LNCaP clone FGC (cell line): ENCODE results near the gene DEDD2.

ENCODE experiments used
- DNase-seq: peaks from one replicate; pipeline ENCODE4 v3.0.0-alpha.2; 2011; ENCODE audit warnings: low read depth
- H3K4me3 ChIP-seq: 2 replicates; pipeline ENCODE4 v1.5.1; 2011; ENCODE audit warnings: mild to moderate bottlenecking, low read depth, low read length, control low read depth
- TF ChIP-seq, protein P1 (sequence below): IDR thresholded peaks from 2 replicates; pipeline ENCODE4 v1.5.1; 2012; ENCODE audit warnings: mild to moderate bottlenecking; ENCODE audit not compliant: control insufficient read depth, insufficient read depth; ENCODE audit errors: extremely low read depth

The DEDD2 gene

DNA sequence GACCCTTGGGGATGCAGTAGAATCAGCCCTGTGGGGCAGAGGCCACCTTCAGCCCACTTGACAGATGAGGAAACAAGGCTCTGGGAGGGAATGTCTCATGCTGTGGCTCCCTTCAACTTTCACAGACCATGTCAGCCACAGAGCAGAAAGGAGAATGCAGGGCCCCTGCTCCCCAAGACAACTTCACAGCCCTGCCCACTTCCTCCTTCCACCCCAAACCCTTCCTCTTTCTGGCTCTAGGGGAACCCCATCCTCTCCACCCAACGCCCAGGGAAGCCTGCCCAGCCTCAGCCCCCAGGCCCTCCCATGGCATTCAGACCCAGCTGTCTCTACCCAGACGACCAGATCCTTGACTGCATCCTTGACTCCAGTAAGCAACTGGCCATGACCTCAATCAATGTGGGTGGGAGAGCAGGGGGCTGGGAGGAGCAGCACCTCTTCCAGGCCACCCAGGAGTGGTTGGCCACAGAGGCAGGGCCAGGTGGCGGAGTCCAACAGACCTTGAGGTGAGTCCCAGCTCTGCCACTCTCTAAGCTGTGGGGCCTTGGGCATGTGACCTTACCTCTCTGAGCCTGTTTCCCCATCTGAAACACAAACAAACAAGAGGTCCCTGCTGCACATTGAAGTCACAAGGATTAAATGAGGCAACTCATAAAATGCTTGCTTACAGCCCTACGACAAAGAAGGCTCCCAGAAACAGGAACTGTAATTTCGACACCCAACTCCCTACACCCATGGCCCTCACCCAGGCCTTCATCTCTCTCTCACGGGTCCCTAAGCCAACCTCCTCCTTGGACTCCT lies 15.8 kb downstream of the DEDD2 start:
- DNase-seq, result no peak
- TF ChIP-seq, protein P1, sequence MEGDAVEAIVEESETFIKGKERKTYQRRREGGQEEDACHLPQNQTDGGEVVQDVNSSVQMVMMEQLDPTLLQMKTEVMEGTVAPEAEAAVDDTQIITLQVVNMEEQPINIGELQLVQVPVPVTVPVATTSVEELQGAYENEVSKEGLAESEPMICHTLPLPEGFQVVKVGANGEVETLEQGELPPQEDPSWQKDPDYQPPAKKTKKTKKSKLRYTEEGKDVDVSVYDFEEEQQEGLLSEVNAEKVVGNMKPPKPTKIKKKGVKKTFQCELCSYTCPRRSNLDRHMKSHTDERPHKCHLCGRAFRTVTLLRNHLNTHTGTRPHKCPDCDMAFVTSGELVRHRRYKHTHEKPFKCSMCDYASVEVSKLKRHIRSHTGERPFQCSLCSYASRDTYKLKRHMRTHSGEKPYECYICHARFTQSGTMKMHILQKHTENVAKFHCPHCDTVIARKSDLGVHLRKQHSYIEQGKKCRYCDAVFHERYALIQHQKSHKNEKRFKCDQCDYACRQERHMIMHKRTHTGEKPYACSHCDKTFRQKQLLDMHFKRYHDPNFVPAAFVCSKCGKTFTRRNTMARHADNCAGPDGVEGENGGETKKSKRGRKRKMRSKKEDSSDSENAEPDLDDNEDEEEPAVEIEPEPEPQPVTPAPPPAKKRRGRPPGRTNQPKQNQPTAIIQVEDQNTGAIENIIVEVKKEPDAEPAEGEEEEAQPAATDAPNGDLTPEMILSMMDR, result no peak
- H3K4me3 ChIP-seq, result no peak overlapping the region

DNA sequence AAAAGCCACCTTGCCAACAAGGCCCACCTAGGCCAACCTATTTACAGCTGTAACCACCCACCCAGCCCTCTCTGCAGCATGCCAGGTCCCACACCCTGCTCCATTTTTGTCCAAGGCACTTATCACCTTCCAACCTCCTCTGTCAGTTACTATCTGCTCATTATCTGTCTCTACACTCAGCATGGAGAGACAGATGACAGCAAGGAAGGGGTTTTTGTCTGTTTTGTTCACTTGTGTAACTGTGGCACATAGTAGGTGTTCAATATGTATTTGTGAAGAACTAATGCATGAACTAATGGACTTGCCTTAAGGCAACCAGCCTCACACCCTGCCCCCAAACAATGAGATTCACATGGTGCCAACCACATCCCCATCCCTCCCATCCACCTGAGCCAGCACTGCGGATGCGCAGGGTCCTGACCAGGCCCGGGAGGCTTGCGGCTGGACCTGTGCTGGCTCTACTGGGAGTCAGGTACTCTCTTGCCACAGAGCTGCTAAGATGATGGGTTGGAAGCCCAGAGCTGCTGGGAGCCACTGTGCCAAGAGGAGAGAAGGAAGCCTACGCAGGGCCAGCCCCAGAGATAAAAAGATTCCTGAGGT lies 17.3 kb downstream of the DEDD2 start:
- TF ChIP-seq, protein P1, result no peak
- DNase-seq, result no peak
- no peak overlapping the region for H3K4me3 ChIP-seq

DNA sequence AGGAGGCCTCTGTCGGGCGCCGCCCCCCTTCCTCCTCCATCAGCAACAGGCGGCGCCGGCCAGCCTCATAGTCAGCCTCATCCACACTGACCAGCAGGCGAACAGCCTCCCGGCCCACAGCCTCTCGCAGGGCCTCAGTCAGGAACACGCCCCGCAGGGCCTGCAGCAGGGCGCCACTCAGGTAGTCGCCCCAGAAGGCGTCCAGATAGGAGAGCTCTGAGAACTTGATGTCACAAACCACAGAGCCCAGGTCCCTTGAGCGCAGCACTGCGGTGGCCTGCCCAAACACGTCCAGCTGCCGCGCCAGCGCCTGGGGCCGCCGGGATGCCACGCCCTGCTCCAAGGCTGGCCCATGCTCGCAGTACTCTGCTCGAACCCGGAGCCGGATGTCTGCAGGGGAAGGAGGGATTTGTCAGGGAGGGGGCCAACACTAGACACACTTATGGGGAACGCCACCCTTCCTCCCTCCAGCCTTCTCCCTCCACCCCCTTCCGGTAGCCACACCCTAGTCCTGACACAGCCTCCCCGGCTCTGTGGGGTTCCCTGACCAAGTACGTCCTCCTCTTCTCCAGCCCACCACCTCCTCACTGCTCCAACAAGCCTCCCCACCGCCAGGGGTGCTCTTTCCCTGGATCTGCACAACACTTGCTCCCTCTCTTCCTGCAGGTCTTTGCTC lies 17.9 kb downstream of the DEDD2 start:
- no peak overlapping the region for H3K4me3 ChIP-seq
- TF ChIP-seq, protein P1, result no peak
- no peak for DNase-seq

DNA sequence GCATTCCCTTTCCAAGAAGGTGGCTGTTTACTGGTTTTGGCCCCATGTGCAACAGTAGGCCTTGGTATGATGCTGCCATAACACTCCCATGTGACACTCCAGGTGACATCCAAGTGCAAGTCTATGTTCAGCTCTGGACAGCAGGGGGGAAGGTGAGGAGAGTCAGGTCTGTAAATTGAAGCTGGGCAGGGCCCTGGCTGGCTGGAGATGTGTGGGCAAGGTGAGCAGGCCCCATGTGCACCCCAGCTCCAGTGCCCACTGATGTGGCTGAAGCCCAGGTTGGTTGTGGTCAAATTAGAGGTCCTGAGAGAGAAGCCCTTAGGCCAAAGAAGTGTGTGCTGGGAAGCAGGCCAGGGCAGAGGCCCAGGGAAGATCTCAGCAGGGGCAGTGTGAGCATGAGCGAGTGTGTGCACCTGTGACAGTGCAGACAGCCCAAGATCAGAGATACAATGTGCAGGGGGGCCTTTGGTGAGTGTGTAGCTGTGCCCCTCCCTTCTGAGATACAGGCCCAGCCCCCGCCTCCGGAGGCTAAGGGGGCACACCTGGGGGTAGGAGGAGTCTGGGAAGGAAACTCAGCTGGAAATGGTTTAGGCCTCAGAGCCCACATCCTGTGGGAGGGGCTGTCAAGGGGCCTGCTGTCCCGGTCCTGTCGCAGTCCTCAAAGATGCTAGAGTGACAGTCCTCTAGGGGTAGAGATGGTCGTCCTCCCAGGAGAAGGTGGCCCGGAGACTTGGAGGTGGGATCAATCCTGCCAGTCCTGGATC lies 18.6 kb downstream of the DEDD2 start:
- TF ChIP-seq, protein P1, result no peak
- DNase-seq, result no peak
- H3K4me3 ChIP-seq, result no peak overlapping the region

DNA sequence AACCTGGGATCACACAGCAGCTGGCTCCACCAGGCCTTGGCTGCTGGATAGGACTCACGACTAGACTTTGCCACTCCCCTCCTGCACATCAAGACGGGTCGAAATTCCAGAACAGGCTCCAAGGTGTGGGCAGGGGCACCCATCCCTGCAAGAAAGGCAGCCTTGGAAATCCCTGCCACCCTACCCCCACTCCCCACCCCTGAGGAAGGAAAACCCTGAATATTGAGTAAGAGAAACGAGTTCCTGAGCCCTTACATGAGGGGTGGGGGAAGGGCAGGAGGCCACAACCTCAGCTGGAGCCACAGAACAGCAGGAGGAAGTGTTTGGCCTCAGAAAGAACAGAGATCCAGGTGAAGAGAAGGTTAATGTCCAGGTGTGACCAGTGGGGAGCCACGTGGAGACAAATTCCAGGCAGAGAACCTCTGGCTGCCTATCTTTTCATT lies 20.1 kb downstream of the DEDD2 start:
- no peak for DNase-seq
- H3K4me3 ChIP-seq, result no peak overlapping the region
- TF ChIP-seq, protein P1, result no peak
